Loucy (cell line): Measurements from ENCODE around the gene MT2A.

Experiments
- H2AFZ ChIP-seq: fragments of 200-600 bp; sonication (generic); 2 replicates; pipeline ENCODE4 v1.6.0; 2016; ENCODE audit warnings: antibody characterized with exemption, mild to moderate bottlenecking, low read length, moderate library complexity
- H3F3A ChIP-seq: fragments of 200-600 bp; 2 replicates; pipeline ENCODE4 v1.6.0; 2016; ENCODE audit warnings: antibody characterized with exemption, low read depth, mild to moderate bottlenecking
- H3K27me3 ChIP-seq: fragments of 200-600 bp; sonication (generic); 2 replicates; pipeline ENCODE4 v1.6.1; 2014; ENCODE audit warnings: low read length, mild to moderate bottlenecking; ENCODE audit not compliant: insufficient read depth, poor library complexity, severe bottlenecking
- H3K36me3 ChIP-seq: fragments of 200-600 bp; sonication (generic); 2 replicates; pipeline ENCODE4 v1.6.1; 2016; ENCODE audit warnings: low read length; ENCODE audit not compliant: insufficient read depth
- H3K4me1 ChIP-seq: fragments of 200-600 bp; sonication (generic); 2 replicates; pipeline ENCODE4 v1.5.1; 2014; ENCODE audit warnings: low read length, mild to moderate bottlenecking; ENCODE audit not compliant: insufficient read depth, poor library complexity, severe bottlenecking
- H3K4me2 ChIP-seq: fragments of 200-600 bp; sonication (generic); 2 replicates; pipeline ENCODE4 v1.6.0; 2014; ENCODE audit warnings: antibody characterized with exemption, low read length, low read depth, mild to moderate bottlenecking; ENCODE audit not compliant: poor library complexity, severe bottlenecking
- H3K4me3 ChIP-seq: fragments of 200-600 bp; sonication (generic); 2 replicates; pipeline ENCODE4 v1.5.1; 2014; ENCODE audit warnings: low read length, mild to moderate bottlenecking, mixed read lengths; ENCODE audit not compliant: poor library complexity, severe bottlenecking
- H3K79me2 ChIP-seq: fragments of 200-600 bp; sonication (generic); 2 replicates; pipeline ENCODE4 v1.6.1; 2014; ENCODE audit warnings: low read length; ENCODE audit not compliant: insufficient read depth
- H3K9ac ChIP-seq: fragments of 200-600 bp; sonication (generic); 2 replicates; pipeline ENCODE4 v1.6.0; 2014; ENCODE audit warnings: mild to moderate bottlenecking, low read depth, low read length, moderate library complexity; ENCODE audit not compliant: poor library complexity, severe bottlenecking
- H3K9me2 ChIP-seq: fragments of 200-600 bp; sonication (generic); replicated peaks from 2 replicates; pipeline ENCODE4 v1.6.1; 2016; ENCODE audit warnings: low read depth, low read length, mixed read lengths
- H3K9me3 ChIP-seq: fragments of 200-600 bp; sonication (generic); 2 replicates; pipeline ENCODE4 v1.6.1; 2014; ENCODE audit warnings: mild to moderate bottlenecking, antibody characterized with exemption, low read length, low read depth; ENCODE audit not compliant: insufficient read depth
- H4K20me1 ChIP-seq: fragments of 200-600 bp; sonication (generic); 2 replicates; pipeline ENCODE4 v1.6.0; 2014; ENCODE audit warnings: antibody characterized with exemption, low read length, mild to moderate bottlenecking; ENCODE audit not compliant: insufficient read depth, poor library complexity, severe bottlenecking
- EZH2phosphoT487 ChIP-seq: fragments of 200-600 bp; IDR thresholded peaks from 2 replicates; pipeline ENCODE4 v1.6.1; 2018; ENCODE audit warnings: antibody characterized with exemption, mild to moderate bottlenecking, moderate library complexity, borderline replicate concordance
- TF ChIP-seq, protein P1 (sequence below): fragments of 200-600 bp; sonication (generic); conservative IDR thresholded peaks from 2 replicates; pipeline ENCODE4 v1.5.1; 2014; ENCODE audit warnings: mild to moderate bottlenecking, antibody characterized with exemption, low read length

The MT2A gene

DNA sequence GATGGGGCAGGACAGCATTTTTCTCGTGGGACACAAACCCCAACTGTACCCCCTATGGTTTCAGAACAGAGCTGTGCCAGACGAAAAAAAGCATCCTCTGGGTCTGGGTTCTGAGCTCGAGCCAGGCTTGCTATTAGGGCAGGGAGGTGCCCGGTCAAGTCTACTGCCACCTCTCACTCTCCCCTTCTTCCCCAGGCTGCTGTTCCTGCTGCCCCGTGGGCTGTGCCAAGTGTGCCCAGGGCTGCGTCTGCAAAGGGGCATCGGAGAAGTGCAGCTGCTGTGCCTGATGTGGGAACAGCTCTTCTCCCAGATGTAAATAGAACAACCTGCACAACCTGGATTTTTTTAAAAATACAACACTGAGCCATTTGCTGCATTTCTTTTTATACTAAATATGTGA is 18.3 kb downstream of the MT2A start:
- H3K27me3 ChIP-seq = no peaks in the 10 kb centered on the region
- no peak overlapping the region for H3K4me2 ChIP-seq

DNA sequence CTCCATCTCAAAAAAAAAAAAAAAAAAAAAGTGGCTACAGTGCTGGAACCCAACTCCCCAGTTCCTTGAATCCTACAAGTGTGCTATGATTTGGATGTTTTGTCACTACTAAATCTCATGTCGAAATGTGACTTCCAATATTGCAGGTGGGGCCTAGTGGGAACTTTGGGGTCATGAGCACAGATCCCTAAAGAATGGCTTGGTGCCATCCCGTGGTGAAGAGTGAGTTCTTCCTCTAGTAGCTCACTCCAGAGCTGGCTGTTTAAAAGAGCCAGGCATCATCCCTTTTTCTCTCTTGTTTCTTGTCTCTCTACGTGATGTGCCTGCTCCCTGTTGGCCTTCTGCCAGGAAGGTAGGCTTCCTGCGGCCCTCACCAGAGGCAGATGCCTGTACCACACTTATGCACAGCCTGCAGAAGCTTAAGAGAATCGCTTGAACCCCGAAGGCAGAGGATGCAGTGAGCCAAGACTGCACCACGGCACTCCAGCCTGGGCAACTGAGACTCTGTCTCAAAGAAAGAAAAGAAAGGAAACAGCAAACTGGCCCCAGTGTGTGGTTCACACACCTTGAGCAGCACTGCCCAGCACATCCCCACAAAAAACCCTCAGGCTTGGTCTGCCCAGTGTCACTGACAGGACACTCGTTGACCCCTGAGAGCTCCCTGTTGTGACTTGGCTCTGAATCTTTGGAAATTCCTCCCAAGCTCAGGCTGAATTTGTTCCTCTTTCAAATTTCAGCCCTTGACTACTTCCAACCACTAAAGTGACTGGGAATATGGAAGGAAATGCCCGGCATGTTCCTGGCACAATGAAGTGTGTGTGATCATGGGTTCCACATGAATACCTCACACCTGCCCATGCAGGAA is 20.3 kb downstream of the MT2A start:
- Histone ChIP-seq H3F3A (no peaks in the 10 kb centered on the region), H3K79me2 (no peaks in the 10 kb centered on the region), H3K36me3 (no peaks in the 10 kb centered on the region), H3K4me2 (no peak overlapping the region), H4K20me1 (no peaks in the 10 kb centered on the region), H2AFZ (no peak overlapping the region), H3K9me3 (no peaks in the 10 kb centered on the region), H3K27me3 (no peaks in the 10 kb centered on the region), H3K4me1 (no peaks in the 10 kb centered on the region), H3K9me2 (no peaks in the 10 kb centered on the region), H3K4me3 (no peak overlapping the region), H3K9ac (no peak overlapping the region)
- TF ChIP-seq, protein P1, sequence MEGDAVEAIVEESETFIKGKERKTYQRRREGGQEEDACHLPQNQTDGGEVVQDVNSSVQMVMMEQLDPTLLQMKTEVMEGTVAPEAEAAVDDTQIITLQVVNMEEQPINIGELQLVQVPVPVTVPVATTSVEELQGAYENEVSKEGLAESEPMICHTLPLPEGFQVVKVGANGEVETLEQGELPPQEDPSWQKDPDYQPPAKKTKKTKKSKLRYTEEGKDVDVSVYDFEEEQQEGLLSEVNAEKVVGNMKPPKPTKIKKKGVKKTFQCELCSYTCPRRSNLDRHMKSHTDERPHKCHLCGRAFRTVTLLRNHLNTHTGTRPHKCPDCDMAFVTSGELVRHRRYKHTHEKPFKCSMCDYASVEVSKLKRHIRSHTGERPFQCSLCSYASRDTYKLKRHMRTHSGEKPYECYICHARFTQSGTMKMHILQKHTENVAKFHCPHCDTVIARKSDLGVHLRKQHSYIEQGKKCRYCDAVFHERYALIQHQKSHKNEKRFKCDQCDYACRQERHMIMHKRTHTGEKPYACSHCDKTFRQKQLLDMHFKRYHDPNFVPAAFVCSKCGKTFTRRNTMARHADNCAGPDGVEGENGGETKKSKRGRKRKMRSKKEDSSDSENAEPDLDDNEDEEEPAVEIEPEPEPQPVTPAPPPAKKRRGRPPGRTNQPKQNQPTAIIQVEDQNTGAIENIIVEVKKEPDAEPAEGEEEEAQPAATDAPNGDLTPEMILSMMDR = no peak
- no peak for TF ChIP-seq EZH2phosphoT487

More for the DNA sequence above, 18.3 kb downstream of the MT2A start:
- Histone ChIP-seq H4K20me1 (no peaks in the 10 kb centered on the region), H3K4me3 (no peak overlapping the region), H2AFZ (no peak overlapping the region), H3K9me3 (no peaks in the 10 kb centered on the region), H3K9ac (no peak overlapping the region), H3K9me2 (no peaks in the 10 kb centered on the region), H3F3A (no peaks in the 10 kb centered on the region), H3K79me2 (no peaks in the 10 kb centered on the region), H3K36me3 (no peaks in the 10 kb centered on the region), H3K4me1 (no peaks in the 10 kb centered on the region)
- TF ChIP-seq, protein P1 = no peak
- TF ChIP-seq EZH2phosphoT487 = no peak

GRCh38 chr16:56629531-56629930 is 21.1 kb downstream of the MT2A start:
- H3K9me2 ChIP-seq = no peaks in the 10 kb centered on the region
- H3K27me3 ChIP-seq = no peaks in the 10 kb centered on the region
- TF ChIP-seq, protein P1 = no peak
- TF ChIP-seq EZH2phosphoT487 = no peak

More at GRCh38 chr16:56629531-56629930, 21.1 kb downstream of the MT2A start:
- Histone ChIP-seq H3K79me2 (no peaks in the 10 kb centered on the region), H4K20me1 (no peaks in the 10 kb centered on the region), H3K4me2 (no peak overlapping the region), H3K36me3 (no peaks in the 10 kb centered on the region), H3K4me1 (no peaks in the 10 kb centered on the region), H3K9ac (no peak overlapping the region), H2AFZ (no peak overlapping the region), H3K4me3 (no peak overlapping the region), H3K9me3 (no peaks in the 10 kb centered on the region), H3F3A (no peaks in the 10 kb centered on the region)
